Activated naive CD4-positive, alpha-beta T cell treated with anti-CD3 and anti-CD28 coated beads, Interleukin-2, amount 50 U/mL, for 72 hours (primary cell): ENCODE data around the gene AUH. TPM values are rescaled to one million over a fixed set of nuclear protein-coding genes. Genes with fewer than 3 reads are reported as not detected.

Experiments used
- ATAC-seq, 2 donors: fragments of 150-1000 bp; cut with Tn5 transposase; 2 replicates each; pipeline ENCODE4 v1.10.0; 2021; ENCODE audit warnings: mild to moderate bottlenecking in 2 of 2, moderate library complexity in 2 of 2
- DNase-seq, 2 donors: peaks; one replicate each; pipeline ENCODE4 v3.0.0; 2021 to 2022; ENCODE audit warnings: low spot score in 2 of 2
- H3K27ac Mint-ChIP-seq, 2 donors: one replicate each; pipeline ENCODE4 v1.8.0; 2022; ENCODE audit warnings: mild to moderate bottlenecking in 2 of 2, mixed read lengths in 2 of 2
- H3K36me3 Mint-ChIP-seq, 2 donors: one replicate each; pipeline ENCODE4 v1.8.0; 2022; ENCODE audit warnings: mixed read lengths in 2 of 2
- H3K9me3 Mint-ChIP-seq, 2 donors: one replicate each; pipeline ENCODE4 v1.8.0; 2022; ENCODE audit warnings: mixed read lengths in 2 of 2
- total RNA-seq, 2 donors: library from RNA; stranded (reverse); gene quantifications; one replicate each; pipeline ENCODE4 v1.2.3, GENCODE V29; 2022

Gene AUH
- total RNA-seq, 2 donors from 2014 or later, result 24.1 to 39.7 TPM

GRCh38 chr9:91256235-91256634, 105.5 kb downstream of the AUH start:
- H3K9me3 Mint-ChIP-seq, result no peaks in the 10 kb centered on the region
- ATAC-seq (no peak), DNase-seq (no peak)
- H3K36me3 Mint-ChIP-seq, result peaks cover 0 to 6% of the 10 kb centered on the region in 2 donors
- no peak overlapping the region for H3K27ac Mint-ChIP-seq

DNA sequence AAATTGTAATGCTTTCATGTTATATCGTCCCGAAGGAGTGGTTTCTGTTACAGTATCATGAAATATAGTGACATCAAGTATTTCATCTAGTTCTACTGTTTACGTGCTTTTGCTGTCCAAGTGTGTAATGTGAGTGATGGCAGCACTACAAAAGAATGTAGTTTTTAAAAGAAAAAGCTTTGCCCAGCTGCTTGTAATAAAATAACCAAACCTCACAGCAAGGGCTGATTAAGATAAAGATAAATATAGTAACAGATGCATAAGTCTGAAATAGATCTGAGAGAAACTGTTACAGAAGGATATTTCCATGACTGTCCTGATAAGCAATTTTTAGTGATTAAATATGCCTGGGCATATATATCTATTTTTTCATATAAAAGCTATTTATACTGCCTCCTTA, 106.4 kb downstream of the AUH start:
- Mint-ChIP-seq H3K9me3 (no peaks in the 10 kb centered on the region), H3K36me3 (peaks cover 0 to 6% of the 10 kb centered on the region in 2 donors), H3K27ac (no peak overlapping the region)
- no peak for ATAC-seq
- DNase-seq, result no peak

GRCh38 chr9:91253488-91253887, 108.2 kb downstream of the AUH start:
- ATAC-seq (peak in 1 of 2 donors; percentile 71), DNase-seq (no peak)
- no peaks in the 10 kb centered on the region for H3K9me3 Mint-ChIP-seq
- peaks cover 0 to 6% of the 10 kb centered on the region in 2 donors for H3K36me3 Mint-ChIP-seq
- H3K27ac Mint-ChIP-seq, result no peak overlapping the region

DNA sequence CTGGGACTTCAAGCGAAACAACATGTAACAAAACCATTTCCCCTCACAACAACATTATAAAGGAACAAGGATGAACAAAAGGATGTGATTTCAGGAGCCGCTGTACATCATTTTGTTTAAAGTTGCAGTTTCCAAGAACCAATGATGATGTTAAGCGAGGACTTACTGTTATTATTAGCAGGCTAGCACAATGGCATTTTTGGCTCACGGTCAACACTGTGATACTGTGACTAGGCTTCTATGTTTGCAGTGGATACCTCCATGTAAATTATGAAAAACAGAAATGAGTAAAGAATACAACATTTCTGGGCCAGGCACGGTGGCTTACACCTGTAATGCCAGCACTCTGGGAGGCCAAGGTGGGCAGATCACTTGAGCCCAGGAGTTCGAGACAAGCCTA, 113.0 kb downstream of the AUH start:
- DNase-seq (no peak), ATAC-seq (no peak)
- Mint-ChIP-seq H3K27ac (no peak overlapping the region), H3K9me3 (no peaks in the 10 kb centered on the region), H3K36me3 (peaks cover 7 to 14% of the 10 kb centered on the region in 2 donors)

GRCh38 chr9:91247278-91247677, 114.4 kb downstream of the AUH start:
- Mint-ChIP-seq H3K27ac (no peak overlapping the region), H3K36me3 (peaks cover 10 to 13% of the 10 kb centered on the region in 2 donors), H3K9me3 (no peaks in the 10 kb centered on the region)
- no peak for ATAC-seq
- DNase-seq, result no peak

- H3K36me3 Mint-ChIP-seq, result peaks cover 9 to 13% of the 10 kb centered on the region in 2 donors
- no peak overlapping the region for H3K27ac Mint-ChIP-seq
- no peaks in the 10 kb centered on the region for H3K9me3 Mint-ChIP-seq
- no peak for DNase-seq
- no peak for ATAC-seq
Measured at GRCh38 chr9:91246846-91247245, 114.9 kb downstream of the AUH start.

GRCh38 chr9:91245431-91246313, 116.0 kb downstream of the AUH start:
- DNase-seq (no peak), ATAC-seq (peak; percentile 92 to 93)
- no peaks in the 10 kb centered on the region for H3K9me3 Mint-ChIP-seq
- H3K27ac Mint-ChIP-seq, result peak overlapping the region; percentile 73 to 84
- peaks cover 9 to 13% of the 10 kb centered on the region in 2 donors for H3K36me3 Mint-ChIP-seq

DNA sequence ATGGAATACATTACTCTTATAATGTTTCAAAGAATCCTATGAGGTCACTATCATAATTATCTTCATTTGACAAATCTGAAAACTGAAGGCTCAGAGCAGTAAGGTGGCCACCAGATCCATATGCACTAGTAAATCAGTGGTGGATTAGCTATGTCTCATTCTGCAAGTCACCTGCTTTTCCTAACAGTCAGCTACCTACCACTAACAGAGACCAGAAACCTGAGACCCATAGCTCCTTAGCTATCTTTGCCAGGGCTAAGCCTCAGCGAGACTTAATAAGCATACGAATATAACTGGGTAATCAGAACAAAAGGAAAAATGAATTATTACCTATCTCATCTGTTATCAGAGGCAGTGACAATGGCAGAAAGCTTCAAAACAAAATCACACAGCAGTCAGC, 118.7 kb downstream of the AUH start:
- DNase-seq (no peak), ATAC-seq (no peak)
- H3K27ac Mint-ChIP-seq, result no peak overlapping the region
- H3K36me3 Mint-ChIP-seq, result peaks cover 9 to 13% of the 10 kb centered on the region in 2 donors
- H3K9me3 Mint-ChIP-seq, result no peaks in the 10 kb centered on the region

DNA sequence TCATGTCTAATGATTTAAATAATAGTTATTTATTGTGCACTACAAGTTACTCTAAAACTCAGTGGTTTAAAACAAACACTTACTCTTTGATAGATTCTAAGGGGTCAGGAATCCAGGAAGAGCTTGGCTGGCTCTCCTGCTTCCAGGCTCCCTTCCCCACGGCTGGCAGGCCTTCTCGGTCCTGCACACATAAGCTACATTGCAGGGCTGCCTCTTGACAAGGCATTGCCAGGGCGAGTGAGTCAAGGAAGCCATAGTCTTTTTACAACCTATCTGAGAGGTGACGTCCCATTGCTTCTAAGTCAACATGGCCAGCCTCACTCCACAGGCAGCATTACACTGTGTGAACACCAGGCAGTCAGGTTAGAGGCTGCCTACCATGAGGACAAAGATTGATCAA, 119.8 kb downstream of the AUH start:
- no peak overlapping the region for H3K27ac Mint-ChIP-seq
- ATAC-seq, result no peak
- no peaks in the 10 kb centered on the region for H3K9me3 Mint-ChIP-seq
- no peak for DNase-seq
- H3K36me3 Mint-ChIP-seq, result peaks cover 6 to 9% of the 10 kb centered on the region in 2 donors

DNA sequence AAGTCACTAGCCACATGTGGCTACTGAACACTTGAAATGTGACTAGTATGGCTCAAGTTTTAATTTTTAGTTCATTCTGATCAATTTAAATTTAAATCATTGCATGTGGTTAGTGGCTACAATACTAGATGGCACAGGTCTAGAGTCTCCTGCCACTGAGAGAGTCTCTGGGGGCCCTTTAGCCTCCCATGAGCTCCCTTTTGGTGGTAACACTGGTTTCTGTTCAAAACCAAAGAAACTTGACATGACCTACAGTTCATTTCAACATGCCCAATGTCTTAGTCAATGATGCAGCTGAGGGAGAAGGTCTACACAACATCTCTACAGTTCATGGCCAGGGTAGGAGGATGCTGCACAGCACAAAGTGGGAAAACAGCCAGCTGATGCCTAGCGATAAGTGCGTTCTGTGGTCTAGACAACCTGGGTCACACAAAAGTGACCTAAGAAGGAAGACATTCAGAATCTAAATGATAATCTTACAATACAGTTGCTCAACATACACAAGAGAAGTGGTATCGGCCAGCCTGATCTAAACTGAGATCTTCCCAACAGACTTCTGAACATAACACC, 121.0 kb downstream of the AUH start:
- peaks cover 5 to 12% of the 10 kb centered on the region in 2 donors for H3K36me3 Mint-ChIP-seq
- H3K9me3 Mint-ChIP-seq, result no peaks in the 10 kb centered on the region
- no peak for DNase-seq
- H3K27ac Mint-ChIP-seq, result no peak overlapping the region
- ATAC-seq, result peak in 1 of 2 donors; percentile 13

DNA sequence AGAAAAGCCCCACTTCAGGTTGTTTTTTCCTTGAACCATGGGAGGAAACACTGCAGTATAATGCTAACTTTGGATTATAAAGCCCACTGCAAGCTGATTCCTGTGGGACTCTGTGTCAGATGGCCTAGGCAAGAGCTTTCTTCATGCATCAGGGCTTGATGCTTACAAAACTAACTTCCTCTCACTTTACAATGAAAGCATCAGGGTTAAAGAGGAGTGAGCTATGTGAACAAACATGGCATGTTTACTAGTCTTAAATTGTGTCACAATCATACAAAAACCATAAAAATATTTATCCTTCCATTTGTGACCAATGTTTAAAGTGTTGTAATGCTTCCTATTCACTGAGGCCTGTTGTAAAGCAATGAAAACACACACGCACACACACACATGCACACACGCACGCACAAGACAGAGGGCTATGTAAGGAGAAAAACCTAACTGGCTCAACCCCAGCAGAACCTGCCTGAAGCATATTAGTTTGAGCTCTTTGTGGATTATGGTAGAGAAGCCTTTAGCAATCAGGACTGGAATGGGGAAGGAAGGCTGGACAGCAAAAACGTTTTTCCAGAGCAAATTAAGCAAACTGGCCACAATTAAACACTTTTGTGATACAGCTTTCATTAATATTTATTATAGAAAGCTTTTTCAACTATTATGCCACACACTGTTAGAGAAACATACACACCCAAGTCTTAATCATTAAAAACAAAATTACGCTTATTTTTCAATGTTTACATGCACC, 122.2 kb downstream of the AUH start:
- Mint-ChIP-seq H3K36me3 (peaks cover 5 to 12% of the 10 kb centered on the region in 2 donors), H3K27ac (no peak overlapping the region), H3K9me3 (peaks cover 0 to 5% of the 10 kb centered on the region in 2 donors)
- DNase-seq, result no peak
- no peak for ATAC-seq

DNA sequence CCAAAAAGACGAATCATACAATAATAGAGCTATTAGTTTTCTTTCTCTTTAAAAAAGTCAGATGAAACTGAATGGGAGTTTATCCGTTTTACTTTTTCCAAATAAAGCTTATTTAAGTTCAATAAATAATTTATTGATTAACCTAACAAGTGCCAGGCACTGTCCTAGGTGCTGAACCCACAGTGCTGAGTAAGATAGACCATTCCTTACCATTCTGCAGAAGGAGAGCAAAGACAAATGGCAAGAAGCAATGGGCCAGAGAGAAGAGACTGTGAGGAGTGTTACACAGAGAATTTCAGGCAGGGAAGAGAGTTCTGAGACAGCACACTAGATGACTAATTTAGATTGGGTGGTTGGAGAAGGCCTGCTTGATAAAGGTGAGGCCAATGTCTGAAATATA, 127.2 kb downstream of the AUH start:
- no peak overlapping the region for H3K27ac Mint-ChIP-seq
- peaks cover 6 to 26% of the 10 kb centered on the region in 2 donors for H3K36me3 Mint-ChIP-seq
- no peak for DNase-seq
- ATAC-seq, result no peak
- H3K9me3 Mint-ChIP-seq, result peaks cover 0 to 7% of the 10 kb centered on the region in 2 donors

- Mint-ChIP-seq H3K36me3 (peaks cover 6 to 26% of the 10 kb centered on the region in 2 donors), H3K27ac (no peak overlapping the region), H3K9me3 (peaks cover 0 to 7% of the 10 kb centered on the region in 2 donors)
- no peak for ATAC-seq
- DNase-seq, result no peak
Measured at GRCh38 chr9:91231619-91232018, 130.1 kb downstream of the AUH start.

DNA sequence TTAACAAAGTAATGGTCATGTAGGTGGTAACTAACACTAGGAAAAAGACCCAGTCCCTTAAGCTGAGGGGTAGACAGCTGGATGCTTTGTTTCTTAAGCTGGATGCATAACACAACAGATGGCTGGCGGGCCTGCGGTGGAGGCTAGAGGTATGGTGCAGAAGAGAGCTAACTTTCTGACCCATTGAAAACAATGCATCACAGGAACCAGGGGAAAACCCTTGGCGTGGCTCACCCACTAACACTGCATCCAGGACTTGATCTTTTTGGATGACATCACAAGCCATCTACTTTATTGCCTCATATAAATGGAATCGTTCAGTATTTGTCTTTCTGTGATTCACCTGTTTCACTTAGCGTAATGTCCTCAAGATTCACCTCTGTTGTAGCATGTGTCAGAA, 138.7 kb downstream of the AUH start:
- no peaks in the 10 kb centered on the region for H3K9me3 Mint-ChIP-seq
- peak; percentile 46 to 94 for ATAC-seq
- H3K27ac Mint-ChIP-seq, result no peak overlapping the region
- peaks cover 6 to 21% of the 10 kb centered on the region in 2 donors for H3K36me3 Mint-ChIP-seq
- DNase-seq, result no peak

DNA sequence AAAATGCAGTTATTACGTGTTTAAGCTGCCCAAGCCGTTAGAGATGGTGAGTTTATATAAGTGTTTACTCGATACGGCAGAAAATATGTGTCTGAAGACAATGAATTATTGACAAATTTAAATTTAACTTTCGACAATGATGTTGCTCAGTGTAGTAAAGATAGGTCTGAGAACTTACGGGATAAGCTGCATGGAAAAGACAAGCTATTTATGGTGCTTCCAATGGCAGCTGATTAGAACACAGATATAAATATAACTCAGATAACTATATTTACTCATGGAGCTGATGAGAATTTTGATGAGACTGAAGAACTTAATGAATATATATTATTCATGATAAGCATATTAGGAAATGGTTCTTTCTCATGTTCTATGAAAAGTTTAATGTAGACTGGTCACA, 139.3 kb downstream of the AUH start:
- DNase-seq (no peak), ATAC-seq (no peak)
- Mint-ChIP-seq H3K36me3 (peaks cover 9 to 21% of the 10 kb centered on the region in 2 donors), H3K27ac (no peak overlapping the region), H3K9me3 (no peaks in the 10 kb centered on the region)

DNA sequence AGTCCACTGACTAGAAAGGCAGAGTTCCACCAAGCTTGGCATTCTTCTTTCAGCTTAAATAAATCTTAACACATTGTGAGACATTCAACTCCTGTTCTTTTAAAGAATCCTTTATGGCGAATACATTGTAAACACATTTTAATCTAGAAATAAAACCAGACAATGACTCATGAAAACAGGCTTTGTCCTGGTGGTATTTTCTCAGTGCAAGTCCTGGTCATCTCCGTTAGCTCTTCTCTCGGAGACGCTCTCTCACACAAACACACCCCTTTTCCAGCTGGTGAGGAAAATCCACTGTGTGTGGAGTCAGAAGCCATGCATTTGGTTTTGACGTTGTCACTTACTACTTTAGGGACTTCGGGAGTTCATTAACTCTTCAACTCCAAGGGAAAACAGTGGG, 140.4 kb downstream of the AUH start:
- Mint-ChIP-seq H3K36me3 (peaks cover 13 to 27% of the 10 kb centered on the region in 2 donors), H3K27ac (no peak overlapping the region), H3K9me3 (no peaks in the 10 kb centered on the region)
- DNase-seq, result no peak
- ATAC-seq, result no peak

GRCh38 chr9:91220491-91221135, 141.1 kb downstream of the AUH start:
- Mint-ChIP-seq H3K36me3 (peaks cover 13 to 30% of the 10 kb centered on the region in 2 donors), H3K27ac (no peak overlapping the region), H3K9me3 (no peaks in the 10 kb centered on the region)
- no peak for ATAC-seq
- no peak for DNase-seq
